Stomach (tissue), 4 donors: ENCODE results near the gene UPP2.

Source experiments
- CTCF ChIP-seq, 7 experiments: fragments of 450-650 bp in 4 of 7; fragments of 200-600 bp in 3 of 7; sonication (generic) in 3 of 7; IDR thresholded peaks; one replicate each; pipeline ENCODE4 v1.5.1; 2016 to 2019; ENCODE audit warnings: antibody characterized with exemption in 7 of 7, control low read depth in 2 of 7, mild to moderate bottlenecking in 1 of 7
- EP300 ChIP-seq: sonication (generic); formaldehyde crosslinking; IDR thresholded peaks from one replicate; pipeline ENCODE4 v1.6.1; 2017; ENCODE audit warnings: antibody characterized with exemption
- POLR2A ChIP-seq, 4 donors: fragments of 450-650 bp; IDR thresholded peaks; one replicate each; pipeline ENCODE4 v1.6.1; 2016; ENCODE audit warnings: antibody characterized with exemption in 4 of 4, control low read depth in 2 of 4, mild to moderate bottlenecking in 1 of 4, moderate library complexity in 1 of 4

- TF ChIP-seq POLR2A (IDR thresholded peaks at IDR 0.05) (no peak), CTCF (IDR thresholded peaks at IDR 0.05) (no peak), EP300 (no peak)
These were observed 18.4 kb downstream of the UPP2 start for GRCh38 chr2:158120102-158120501.
